HAP-1 (cell line): ENCODE measurements around the gene ZNF831.

Experiments
- DNase-seq, 2 experiments: peaks; one replicate each; pipeline ENCODE4 v3.0.0-alpha.2; 2016 to 2020; ENCODE audit warnings: low spot score in 2 of 2
- H3K27me3 ChIP-seq: fragments of 250-450 bp; sonication (Bioruptor Pico); 2 replicates; pipeline ENCODE4 v1.5.1; 2020; ENCODE audit warnings: low read depth, mild to moderate bottlenecking, moderate library complexity
- H3K36me3 ChIP-seq: fragments of 250-450 bp; sonication (Bioruptor Pico); replicated peaks from 2 replicates; pipeline ENCODE4 v1.5.1; 2020; ENCODE audit warnings: mild to moderate bottlenecking
- H3K4me1 ChIP-seq: fragments of 250-450 bp; sonication (Bioruptor Pico); 2 replicates; pipeline ENCODE4 v1.5.1; 2020; ENCODE audit warnings: mild to moderate bottlenecking
- H3K4me3 ChIP-seq: fragments of 250-450 bp; sonication (Bioruptor Pico); 2 replicates; pipeline ENCODE4 v1.5.1; 2020; ENCODE audit warnings: mild to moderate bottlenecking, moderate library complexity
- H3K9me3 ChIP-seq: fragments of 250-450 bp; sonication (Bioruptor Pico); 2 replicates; pipeline ENCODE4 v1.5.1; 2020; ENCODE audit warnings: mild to moderate bottlenecking, moderate library complexity
- in situ Hi-C: fragments of 300-500 bp; cut with MboI; formaldehyde crosslinking; loops from 3 replicates; pipeline ENCODE4 v1.14.3; 2020; ENCODE audit warnings: low sequenced_read_pairs, inconsistent platforms, mixed read lengths

ZNF831 gene

DNA sequence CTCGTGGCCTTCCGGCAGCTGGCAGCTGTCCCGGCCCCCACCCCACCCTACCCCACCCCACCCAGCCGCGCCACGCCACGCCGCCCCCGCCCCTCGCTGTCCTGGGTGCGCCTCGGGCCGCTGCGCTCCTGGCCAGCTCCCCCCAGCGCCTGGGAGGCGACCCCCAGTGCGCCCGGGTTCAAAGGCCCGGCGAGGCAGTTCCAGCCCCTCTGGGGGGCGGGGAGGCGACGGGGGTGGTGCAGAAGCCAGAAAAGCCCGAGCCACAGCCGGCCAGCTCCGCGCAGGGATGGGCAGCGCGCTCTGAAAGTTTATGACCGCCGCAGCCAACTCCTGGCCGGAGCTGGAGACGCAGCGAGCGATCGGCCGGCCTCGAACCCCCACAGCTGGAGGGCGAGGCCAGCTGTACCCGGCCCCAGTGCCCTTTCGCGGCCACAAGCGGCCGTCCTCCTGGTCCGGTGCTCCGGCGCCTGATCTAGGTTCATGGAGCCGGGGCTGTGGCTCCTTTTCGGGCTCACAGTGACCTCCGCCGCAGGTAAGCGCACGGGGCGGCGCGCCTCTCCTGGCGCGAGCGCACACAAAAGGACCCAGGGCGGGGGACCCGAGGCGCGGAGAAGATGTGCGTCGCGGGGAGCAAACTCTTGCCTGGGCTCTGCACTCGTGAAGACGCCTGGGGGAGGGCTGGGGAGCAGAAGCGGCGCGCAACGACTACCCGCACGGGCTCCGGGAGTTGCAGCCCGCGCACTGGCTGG is 136.9 kb downstream of the ZNF831 start, which contains the start of gene EDN3:
Gene EDN3 (plus strand): TSS at position 279 of the 749 bp plus-strand sequence. CDS start 202 bp downstream, at position 481.
- Histone ChIP-seq H3K36me3 (no peaks in the 10 kb centered on the region), H3K4me1 (no peaks in the 10 kb centered on the region), H3K27me3 (no peaks in the 10 kb centered on the region), H3K4me3 (no peak within 1 kb of the TSS), H3K9me3 (no peaks in the 10 kb centered on the region)
- no peak for DNase-seq
- in situ Hi-C loops, result no loop called here

DNA sequence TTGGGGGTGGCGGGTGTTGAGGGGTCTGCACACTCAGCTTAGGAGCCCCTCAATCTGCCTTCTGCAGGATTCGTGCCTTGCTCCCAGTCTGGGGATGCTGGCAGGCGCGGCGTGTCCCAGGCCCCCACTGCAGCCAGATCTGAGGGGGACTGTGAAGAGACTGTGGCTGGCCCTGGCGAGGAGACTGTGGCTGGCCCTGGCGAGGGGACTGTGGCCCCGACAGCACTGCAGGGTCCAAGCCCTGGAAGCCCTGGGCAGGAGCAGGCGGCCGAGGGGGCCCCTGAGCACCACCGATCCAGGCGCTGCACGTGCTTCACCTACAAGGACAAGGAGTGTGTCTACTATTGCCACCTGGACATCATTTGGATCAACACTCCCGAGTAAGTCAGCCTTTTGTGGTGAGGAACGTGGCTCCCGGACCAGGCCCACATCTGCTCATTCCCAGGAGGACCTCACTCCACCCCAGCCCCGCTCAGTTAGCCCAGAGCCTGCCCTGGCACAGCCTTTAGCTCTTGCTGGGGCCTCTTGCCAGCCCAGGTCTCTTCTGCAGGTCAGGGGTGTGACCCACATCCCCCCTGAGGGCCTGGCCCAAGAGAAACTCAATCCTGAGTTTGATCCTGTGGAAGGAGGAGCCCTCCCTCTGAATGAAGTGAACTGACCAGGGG is 137.9 kb downstream of the ZNF831 start:
- in situ Hi-C loops, result no loop called here

DNA sequence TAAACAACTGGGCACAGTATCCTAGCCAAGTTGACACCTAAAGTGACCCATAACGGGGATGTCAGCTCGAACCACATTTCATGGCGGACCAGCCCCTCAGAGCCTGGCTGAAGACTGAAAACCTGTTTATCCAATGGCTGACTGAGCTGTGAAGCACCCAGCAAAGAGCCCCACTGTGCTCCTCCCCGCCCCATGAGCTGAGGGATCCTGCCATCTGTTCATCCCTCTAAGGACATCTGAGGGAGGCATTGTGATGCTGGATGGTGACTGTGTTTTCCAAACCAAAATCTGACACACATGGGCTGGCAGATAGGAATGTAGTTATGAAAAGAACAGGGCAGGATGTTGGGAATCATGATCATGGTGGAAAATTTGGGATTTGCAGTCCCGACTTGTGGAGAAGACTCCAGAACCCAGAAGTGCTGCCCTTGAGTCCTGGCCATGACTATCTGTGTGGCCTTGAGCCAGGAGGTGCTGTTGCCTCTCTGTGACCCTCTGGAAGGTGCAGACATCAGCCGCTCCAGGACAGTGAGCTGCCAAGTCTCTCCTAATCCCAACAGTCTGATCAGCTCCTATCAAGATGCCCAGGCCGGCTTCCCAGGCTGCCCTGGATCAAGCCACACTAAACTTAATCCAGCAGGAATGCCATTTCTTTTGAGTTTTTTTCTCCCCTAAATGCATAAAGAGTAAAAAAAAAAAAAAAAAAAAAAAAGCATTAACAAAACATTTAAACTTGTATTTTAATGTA is 142.5 kb downstream of the ZNF831 start:
- in situ Hi-C loops, result no loop called here

More for the DNA sequence above, 137.9 kb downstream of the ZNF831 start:
- Histone ChIP-seq H3K27me3 (no peaks in the 10 kb centered on the region), H3K36me3 (no peaks in the 10 kb centered on the region), H3K4me1 (no peaks in the 10 kb centered on the region), H3K4me3 (no peak overlapping the region), H3K9me3 (no peaks in the 10 kb centered on the region)
- DNase-seq, result no peak

DNA sequence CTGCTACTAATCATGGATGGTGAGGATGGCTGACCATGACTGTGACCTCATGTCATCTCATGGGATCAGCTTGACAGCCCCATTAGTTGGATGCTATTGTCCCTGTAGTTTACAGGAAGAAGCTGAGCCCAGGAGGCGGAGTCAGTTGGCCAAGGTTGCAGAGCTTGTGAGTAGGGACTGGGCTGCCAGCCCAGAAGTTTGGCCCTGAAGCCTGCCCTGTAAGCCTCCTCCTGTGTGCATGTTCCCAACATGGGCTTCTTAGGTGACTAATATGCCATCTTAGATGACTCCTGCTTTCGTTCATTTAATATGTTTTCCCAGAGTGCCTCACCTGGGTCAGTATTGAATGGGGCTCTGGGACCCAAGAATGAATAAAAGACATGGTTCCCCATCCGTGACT is 143.6 kb downstream of the ZNF831 start:
- Histone ChIP-seq H3K4me3 (no peak overlapping the region), H3K4me1 (no peaks in the 10 kb centered on the region), H3K9me3 (no peaks in the 10 kb centered on the region), H3K36me3 (no peaks in the 10 kb centered on the region), H3K27me3 (no peaks in the 10 kb centered on the region)
- no peak for DNase-seq
- in situ Hi-C loops, result no loop called here

More for the DNA sequence above, 142.5 kb downstream of the ZNF831 start:
- Histone ChIP-seq H3K27me3 (no peaks in the 10 kb centered on the region), H3K36me3 (no peaks in the 10 kb centered on the region), H3K4me3 (no peak overlapping the region), H3K9me3 (no peaks in the 10 kb centered on the region), H3K4me1 (no peaks in the 10 kb centered on the region)
- DNase-seq, result no peak
